ENCODE data around the gene STXBP1. TPM values are rescaled to one million over a fixed set of nuclear protein-coding genes. Genes with fewer than 3 reads are reported as not detected.
"Not testable (repeated sequence)": the region's sequence is repeated elsewhere in the genome, so short reads cannot be mapped to it uniquely, and the experiment has no call there.

STXBP1 gene
- total RNA-seq, 6 donors from 2014 or later = 44.6 to 124 (median 76.1) TPM

DNA sequence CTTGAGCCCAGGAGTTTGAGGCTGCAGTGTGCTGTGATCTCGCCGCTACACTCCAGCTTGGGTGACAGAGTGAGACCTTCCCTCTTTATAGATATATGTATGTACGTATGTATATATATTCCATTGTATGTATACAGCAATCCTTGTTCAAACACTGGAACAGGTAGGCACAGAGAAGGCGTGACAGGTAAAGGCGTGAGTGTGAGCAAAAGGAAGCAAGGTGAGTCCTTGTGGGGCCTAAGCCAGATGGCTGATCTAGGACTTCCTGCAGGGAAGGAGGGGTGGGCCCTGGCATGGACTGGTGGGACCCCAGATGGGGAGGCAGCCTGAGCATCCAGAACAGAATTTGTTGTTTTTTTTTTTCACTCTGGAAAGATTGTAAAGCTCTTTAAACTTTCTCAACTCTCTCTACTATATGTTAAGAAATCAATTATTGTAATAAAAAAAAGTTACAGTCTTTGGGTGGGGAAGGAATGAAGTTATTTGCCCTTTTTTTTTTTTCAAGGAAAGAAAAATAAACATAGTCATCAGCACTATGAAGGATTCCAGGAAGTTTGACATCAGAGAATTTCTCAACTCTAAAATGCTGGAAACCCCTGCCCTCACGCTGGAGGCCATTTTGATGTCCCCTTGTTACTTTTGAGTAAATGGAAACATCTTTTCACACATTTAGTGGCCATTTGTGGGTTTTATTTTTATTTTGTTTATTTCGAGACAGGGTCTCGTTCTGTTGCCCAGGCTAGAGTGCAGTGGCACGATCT, 38.9 kb upstream of the STXBP1 start:
- peaks cover 48 to 72% (median 49%) of the 10 kb centered on the region in 4 donors for H3K4me1 ChIP-seq
- no peak for ATAC-seq (ENCODE audit: low FRiP score in 2 of 2)
- DNase-seq = no peak

GRCh38 chr9:127574072-127574993, 37.7 kb upstream of the STXBP1 start:
- DNase-seq = peak in 1 of 2 donors; percentile 84
- Histone ChIP-seq H3K9me3 (no peaks in the 10 kb centered on the region), H3K36me3 (no peaks in the 10 kb centered on the region), H3K4me3 (no peak overlapping the region), H3K27ac (peak overlapping the region; percentile 82 to 94 (median 88)), H3K27me3 (no peaks in the 10 kb centered on the region), H3K4me1 (peaks cover 58 to 77% (median 61%) of the 10 kb centered on the region in 4 donors)
- WGBS, 2 donors = 23 to 45% methylated on average over 8 to 10 of the region's 10 CpGs
- peak in 1 of 2 donors; percentile 29 for TF ChIP-seq POLR2AphosphoS5 (IDR thresholded peaks at IDR 0.05)
- TF ChIP-seq, protein P1, sequence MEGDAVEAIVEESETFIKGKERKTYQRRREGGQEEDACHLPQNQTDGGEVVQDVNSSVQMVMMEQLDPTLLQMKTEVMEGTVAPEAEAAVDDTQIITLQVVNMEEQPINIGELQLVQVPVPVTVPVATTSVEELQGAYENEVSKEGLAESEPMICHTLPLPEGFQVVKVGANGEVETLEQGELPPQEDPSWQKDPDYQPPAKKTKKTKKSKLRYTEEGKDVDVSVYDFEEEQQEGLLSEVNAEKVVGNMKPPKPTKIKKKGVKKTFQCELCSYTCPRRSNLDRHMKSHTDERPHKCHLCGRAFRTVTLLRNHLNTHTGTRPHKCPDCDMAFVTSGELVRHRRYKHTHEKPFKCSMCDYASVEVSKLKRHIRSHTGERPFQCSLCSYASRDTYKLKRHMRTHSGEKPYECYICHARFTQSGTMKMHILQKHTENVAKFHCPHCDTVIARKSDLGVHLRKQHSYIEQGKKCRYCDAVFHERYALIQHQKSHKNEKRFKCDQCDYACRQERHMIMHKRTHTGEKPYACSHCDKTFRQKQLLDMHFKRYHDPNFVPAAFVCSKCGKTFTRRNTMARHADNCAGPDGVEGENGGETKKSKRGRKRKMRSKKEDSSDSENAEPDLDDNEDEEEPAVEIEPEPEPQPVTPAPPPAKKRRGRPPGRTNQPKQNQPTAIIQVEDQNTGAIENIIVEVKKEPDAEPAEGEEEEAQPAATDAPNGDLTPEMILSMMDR (IDR thresholded peaks at IDR 0.05) = no peak
- peak in 1 of 4 donors; percentile 4 for TF ChIP-seq POLR2A (IDR thresholded peaks at IDR 0.05)
- TF ChIP-seq EP300 (IDR thresholded peaks at IDR 0.05) = peak in 2 of 4 donors; percentile 29 to 37
- ATAC-seq (ENCODE audit: low FRiP score in 2 of 2) = peak; percentile 31 to 48

More for the DNA sequence above, 38.9 kb upstream of the STXBP1 start:
- Histone ChIP-seq H3K9me3 (no peaks in the 10 kb centered on the region), H3K27ac (peak overlapping the region; percentile 82 to 94 (median 88)), H3K4me3 (no peak overlapping the region), H3K36me3 (no peaks in the 10 kb centered on the region), H3K27me3 (no peaks in the 10 kb centered on the region)
- 74% methylated on average over 9 of the region's 9 CpGs for WGBS, 2 donors
- no peak for TF ChIP-seq POLR2A (IDR thresholded peaks at IDR 0.05)
- peak in 1 of 2 donors; percentile 12 for TF ChIP-seq POLR2AphosphoS5 (IDR thresholded peaks at IDR 0.05)
- TF ChIP-seq, protein P1 (IDR thresholded peaks at IDR 0.05) = no peak
- TF ChIP-seq EP300 (IDR thresholded peaks at IDR 0.05) = peak in 2 of 4 donors; percentile 42 to 49

DNA sequence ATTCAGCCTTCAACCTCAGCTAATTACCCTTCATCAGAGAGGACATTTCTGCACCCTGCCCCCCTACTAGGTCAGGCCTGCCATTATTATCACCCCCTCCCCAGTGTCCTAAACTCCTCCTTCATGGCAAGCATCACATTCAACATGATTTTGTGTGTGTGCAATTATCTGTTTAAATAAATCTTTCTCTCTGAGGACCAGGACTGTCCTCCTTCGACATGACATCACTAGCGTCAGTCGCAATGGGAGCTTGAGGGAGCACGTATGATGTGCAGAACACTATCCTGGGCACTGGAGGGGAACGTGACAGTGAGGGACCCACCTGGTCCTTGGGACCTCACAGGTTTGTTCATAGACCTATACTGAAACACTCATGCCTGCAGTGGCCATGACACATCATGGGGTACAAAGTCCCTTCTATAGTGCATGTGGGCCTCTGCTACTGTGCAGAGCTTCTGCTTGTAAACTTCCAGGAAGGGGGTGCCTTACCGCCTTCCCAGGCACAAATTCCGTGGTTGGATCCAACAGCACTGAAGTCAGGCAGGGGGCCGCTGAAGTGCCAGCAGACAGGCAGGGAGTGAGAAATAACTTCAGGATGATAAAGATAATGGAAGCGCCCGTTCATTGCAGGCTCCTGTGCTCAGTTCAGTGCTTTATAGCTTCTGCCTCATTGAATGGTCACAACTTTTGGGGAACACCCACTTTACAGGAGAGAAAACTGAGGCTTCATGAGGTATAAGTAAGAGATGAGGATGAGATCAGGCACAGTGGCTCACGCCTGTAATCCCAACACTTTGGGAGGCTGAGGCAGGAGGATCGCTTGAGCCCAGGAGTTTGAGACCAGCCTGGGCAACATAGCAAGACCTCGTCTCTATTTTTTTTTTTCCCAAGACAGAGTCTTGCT, 36.0 kb upstream of the STXBP1 start:
- H3K27ac ChIP-seq = peak overlapping the region in 2 of 4 donors; percentile 82 to 90
- no peaks in the 10 kb centered on the region for H3K27me3 ChIP-seq
- no peaks in the 10 kb centered on the region for H3K9me3 ChIP-seq
- DNase-seq (no peak), ATAC-seq (ENCODE audit: low FRiP score in 2 of 2) (no peak)
- H3K4me3 ChIP-seq = no peak overlapping the region
- TF ChIP-seq POLR2A (IDR thresholded peaks at IDR 0.05) (no peak), EP300 (IDR thresholded peaks at IDR 0.05) (no peak), POLR2AphosphoS5 (IDR thresholded peaks at IDR 0.05) (no peak)
- TF ChIP-seq, protein P1 (IDR thresholded peaks at IDR 0.05) = no peak
- H3K36me3 ChIP-seq = no peaks in the 10 kb centered on the region
- WGBS, 2 donors = 88 to 92% methylated on average over 11 to 13 of the region's 13 CpGs
- peaks cover 53 to 77% (median 61%) of the 10 kb centered on the region in 4 donors for H3K4me1 ChIP-seq

DNA sequence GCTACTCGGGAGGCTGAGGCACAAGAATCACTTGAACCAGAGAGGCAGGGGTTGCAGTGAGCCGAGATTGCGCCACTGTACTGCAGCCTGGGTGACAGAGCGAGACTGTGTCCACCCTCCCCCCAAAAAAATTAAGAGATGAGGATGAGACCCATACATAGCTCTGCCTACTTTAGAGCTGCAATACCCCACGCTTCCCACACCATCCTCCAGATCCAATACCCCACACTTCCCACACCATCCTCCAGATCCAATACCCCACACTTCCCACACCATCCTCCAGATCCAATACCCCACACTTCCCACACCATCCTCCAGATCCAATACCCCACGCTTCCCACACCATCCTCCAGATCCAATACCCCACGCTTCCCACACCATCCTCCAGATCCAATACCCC, 34.9 kb upstream of the STXBP1 start:
- H3K4me1 ChIP-seq = peaks cover 53 to 75% (median 60%) of the 10 kb centered on the region in 4 donors
- H3K36me3 ChIP-seq; H3K4me3 ChIP-seq; H3K9me3 ChIP-seq; ATAC-seq (ENCODE audit: low FRiP score in 2 of 2); H3K27me3 ChIP-seq; DNase-seq: not testable (repeated sequence)
- H3K27ac ChIP-seq = peak overlapping the region in 1 of 4 donors; percentile 82
- 80 to 83% methylated on average over 4 to 5 of the region's 7 CpGs for WGBS, 2 donors
